Psoas muscle (tissue), 8 donors: ENCODE measurements around the gene STMN1. TPM values are rescaled to one million over a fixed set of nuclear protein-coding genes. Genes with fewer than 3 reads are reported as not detected.

Source experiments
- ATAC-seq, 4 donors: fragments of 200-7000 bp; cut with Tn5 transposase; one replicate each; pipeline ENCODE4 v1.9.1; 2020; ENCODE audit warnings: moderate library complexity in 3 of 4, mild to moderate bottlenecking in 2 of 4
- DNase-seq, 2 donors: peaks; one replicate each; pipeline ENCODE4 v3.0.0-alpha.2; 2020
- H3K27ac ChIP-seq: fragments of 200-600 bp; one replicate; pipeline ENCODE4 v1.8.0; 2022
- H3K27me3 ChIP-seq, 3 donors: fragments of 200-600 bp in 1 of 3; one replicate each; pipeline versions ENCODE4 v1.6.1 to v1.8.0; 2013 to 2022; ENCODE audit warnings: low read length in 2 of 3, mild to moderate bottlenecking in 2 of 3, moderate library complexity in 1 of 3; ENCODE audit not compliant: insufficient read depth in 3 of 3
- H3K36me3 ChIP-seq, 2 donors: fragments of 200-600 bp in 1 of 2; one replicate each; pipeline versions ENCODE4 v1.6.1 to v1.8.0; 2013 to 2022; ENCODE audit warnings: low read depth in 1 of 2, mild to moderate bottlenecking in 1 of 2, moderate library complexity in 1 of 2; ENCODE audit not compliant: insufficient read depth in 1 of 2
- H3K4me1 ChIP-seq: fragments of 200-600 bp; one replicate; pipeline ENCODE4 v1.8.0; 2022
- H3K4me3 ChIP-seq: fragments of 200-600 bp; one replicate; pipeline ENCODE4 v1.8.0; 2022; ENCODE audit warnings: mild to moderate bottlenecking
- H3K9me3 ChIP-seq: fragments of 200-600 bp; one replicate; pipeline ENCODE4 v1.8.0; 2022
- CTCF ChIP-seq: fragments of 200-600 bp; IDR thresholded peaks from one replicate; pipeline ENCODE4 v1.8.0; 2022; ENCODE audit warnings: antibody characterized with exemption
- WGBS, 3 donors: extraction: QIAGEN DNeasy Blood & Tissue Kit; methylation state at CpG; one replicate each; pipeline versions ENCODE4 v1.1.6 to v1.1.7; 2013; 5-methylcytosine and 5-hydroxymethylcytosine counted together
- intact Hi-C, 2 donors: fragments of 100-400 bp; cut with DNase I; formaldehyde crosslinking; loops; one replicate each; pipeline versions ENCODE4 v1.11.0 to v1.14.2; 2022
- polyA plus RNA-seq, 3 donors: library from polyadenylated mRNA; stranded (reverse); fragments of 200-250 nt; gene quantifications; one replicate each; pipeline ENCODE4 v1.2.3, GENCODE V29; 2013
- total RNA-seq, 4 donors: library from RNA; stranded (reverse); fragmentation: NEBNext Ultra II Directional in 2 of 4; extraction: Animal tissue kit (Norgen Biotek cat#: 25700) in 2 of 4; gene quantifications; one replicate each; pipeline versions ENCODE4 v1.2.1 to v1.2.4, GENCODE V29; 2021 to 2023
- donor health status: healthy with polysubstance abuse.
- donor health status: DM: no; HTN: no; CAD: no; lungs with moderate emphysema.
- donor health status: Bipolar disorder and iron deficiency.
- donor health status: healthy.
- donor health status: DM: yes; HTN: yes; CAD: no.
- donor health status: DM: no; HTN: no; CAD: no.
- donor health status: DM: no; HTN: no; CAD: no.
- donor health status: DM: yes; HTN: yes; CAD: no.

STMN1 gene
- total and polyA plus RNA-seq, 7 donors, result 7.6 to 29.2 (median 14.3) TPM

- peaks cover 0 to 2% (median 0%) of the 10 kb centered on the region in 3 donors for H3K27me3 ChIP-seq
- DNase-seq (no peak), ATAC-seq (no peak)
- H3K9me3 ChIP-seq, result no peaks in the 10 kb centered on the region
- peaks cover 0 to 32% of the 10 kb centered on the region in 2 donors for H3K36me3 ChIP-seq
- no peak overlapping the region for H3K4me3 ChIP-seq
- peaks cover 23% of the 10 kb centered on the region for H3K4me1 ChIP-seq
- WGBS, 3 donors, result 77 to 83% (median 82%) methylated on average over 6 of the region's 6 CpGs
- no peak for TF ChIP-seq CTCF
- intact Hi-C loops, result loop anchor here (5.0 to 10.0 kb wide), 2 partner anchors 98 to 265 kb away; partner anchors contain the start of genes C1orf232 (in 1 of the 2), PAFAH2 (in 1 of the 2) and ZNF593 (in 1 of the 2)
- no peak overlapping the region for H3K27ac ChIP-seq
Observed at GRCh38 chr1:25899792-25900191, 6.4 kb downstream of the STMN1 start.

- DNase-seq (no peak), ATAC-seq (no peak)
- intact Hi-C loops, result loop anchor here (5.0 to 10.0 kb wide), 2 partner anchors 99 to 266 kb away; partner anchors contain the start of genes C1orf232 (in 1 of the 2), PAFAH2 (in 1 of the 2) and ZNF593 (in 1 of the 2)
- H3K36me3 ChIP-seq, result peaks cover 0 to 32% of the 10 kb centered on the region in 2 donors
- no peak for TF ChIP-seq CTCF
- 87 to 93% (median 89%) methylated on average over 11 of the region's 11 CpGs for WGBS, 3 donors
- H3K27ac ChIP-seq, result no peak overlapping the region
- no peaks in the 10 kb centered on the region for H3K27me3 ChIP-seq
- peaks cover 17% of the 10 kb centered on the region for H3K4me1 ChIP-seq
- H3K4me3 ChIP-seq, result no peak overlapping the region
- no peaks in the 10 kb centered on the region for H3K9me3 ChIP-seq
Observed at GRCh38 chr1:25898223-25899015, 7.8 kb downstream of the STMN1 start.

- Histone ChIP-seq H3K27ac (no peak overlapping the region), H3K36me3 (peaks cover 0 to 31% of the 10 kb centered on the region in 2 donors), H3K27me3 (no peaks in the 10 kb centered on the region), H3K4me1 (peaks cover 17% of the 10 kb centered on the region), H3K4me3 (no peak overlapping the region), H3K9me3 (no peaks in the 10 kb centered on the region)
- no peak for TF ChIP-seq CTCF
- no peak for ATAC-seq
- WGBS, 3 donors, result 88 to 91% (median 90%) methylated on average over 5 of the region's 5 CpGs
- DNase-seq, result no peak
- intact Hi-C loops, result loop anchor here (5.0 to 10.0 kb wide), 2 partner anchors 100 to 267 kb away; partner anchors contain the start of genes C1orf232 (in 1 of the 2), PAFAH2 (in 1 of the 2) and ZNF593 (in 1 of the 2)
Observed at GRCh38 chr1:25897754-25898153, 8.5 kb downstream of the STMN1 start.

- Histone ChIP-seq H3K27me3 (no peaks in the 10 kb centered on the region), H3K9me3 (no peaks in the 10 kb centered on the region), H3K27ac (peak overlapping the region; percentile 42), H3K4me3 (no peak overlapping the region), H3K36me3 (peaks cover 0 to 21% of the 10 kb centered on the region in 2 donors), H3K4me1 (peaks cover 17% of the 10 kb centered on the region)
- 29 to 63% (median 38%) methylated on average over 1 of the region's 1 CpG for WGBS, 3 donors
- no peak for TF ChIP-seq CTCF
- intact Hi-C loops, result loop anchor here (5.0 to 10.0 kb wide), 2 partner anchors 101 to 269 kb away; partner anchors contain the start of genes C1orf232 (in 1 of the 2), PAFAH2 (in 1 of the 2) and ZNF593 (in 1 of the 2)
- DNase-seq (no peak), ATAC-seq (peak in 2 of 4 donors; percentile 30 to 64)
Observed at GRCh38 chr1:25896266-25896665, 10.0 kb downstream of the STMN1 start.
